ENCODE results near the gene AXIN1.

DNA sequence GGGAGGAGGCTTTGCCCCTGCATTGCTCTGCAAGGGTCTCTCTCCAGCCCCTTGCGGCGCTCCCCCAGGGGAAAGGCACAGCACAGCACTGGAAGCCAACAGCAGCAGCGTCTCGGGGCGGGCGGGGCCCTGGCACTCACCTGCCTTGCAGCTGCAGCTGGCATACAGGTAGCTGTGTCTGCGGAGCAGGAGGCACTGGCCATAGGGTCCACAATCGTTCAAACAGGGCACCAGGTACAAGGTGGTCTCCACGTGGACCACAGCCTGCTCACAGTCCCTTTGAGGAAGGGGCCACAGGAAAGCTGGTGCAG lies 22.0 kb upstream of the AXIN1 start:
- TF ChIP-seq, protein P1, sequence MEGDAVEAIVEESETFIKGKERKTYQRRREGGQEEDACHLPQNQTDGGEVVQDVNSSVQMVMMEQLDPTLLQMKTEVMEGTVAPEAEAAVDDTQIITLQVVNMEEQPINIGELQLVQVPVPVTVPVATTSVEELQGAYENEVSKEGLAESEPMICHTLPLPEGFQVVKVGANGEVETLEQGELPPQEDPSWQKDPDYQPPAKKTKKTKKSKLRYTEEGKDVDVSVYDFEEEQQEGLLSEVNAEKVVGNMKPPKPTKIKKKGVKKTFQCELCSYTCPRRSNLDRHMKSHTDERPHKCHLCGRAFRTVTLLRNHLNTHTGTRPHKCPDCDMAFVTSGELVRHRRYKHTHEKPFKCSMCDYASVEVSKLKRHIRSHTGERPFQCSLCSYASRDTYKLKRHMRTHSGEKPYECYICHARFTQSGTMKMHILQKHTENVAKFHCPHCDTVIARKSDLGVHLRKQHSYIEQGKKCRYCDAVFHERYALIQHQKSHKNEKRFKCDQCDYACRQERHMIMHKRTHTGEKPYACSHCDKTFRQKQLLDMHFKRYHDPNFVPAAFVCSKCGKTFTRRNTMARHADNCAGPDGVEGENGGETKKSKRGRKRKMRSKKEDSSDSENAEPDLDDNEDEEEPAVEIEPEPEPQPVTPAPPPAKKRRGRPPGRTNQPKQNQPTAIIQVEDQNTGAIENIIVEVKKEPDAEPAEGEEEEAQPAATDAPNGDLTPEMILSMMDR (IDR thresholded peaks at IDR 0.05): no peak
- TF ChIP-seq POLR2A (IDR thresholded peaks at IDR 0.05): no peak

Measured in breast epithelium (tissue), 3 donors.